ENCODE results near the gene CA9. TPM values are rescaled to one million over a fixed set of nuclear protein-coding genes. Genes with fewer than 3 reads are reported as not detected.

Gene CA9
- total RNA-seq, 4 donors from 2014 or later, result not detected

GRCh38 chr9:35679766-35680330 is 6.1 kb downstream of the CA9 start:
- intact Hi-C loops (cut with DNase I), result no loop called here
- WGBS, 2 donors, result 89% methylated on average over 8 of the region's 8 CpGs
- Histone ChIP-seq H3K36me3 (peaks cover 0 to 3% of the 10 kb centered on the region in 2 donors), H3K4me3 (replicated peaks in 1 of 3) (no peak overlapping the region), H3K4me1 (peaks cover 4 to 10% of the 10 kb centered on the region in 2 donors), H3K27me3 (no peaks in the 10 kb centered on the region), H3K9me3 (no peaks in the 10 kb centered on the region), H3K27ac (no peak overlapping the region)
- no peak for TF ChIP-seq POLR2A (IDR thresholded peaks at IDR 0.05)
- no peak for TF ChIP-seq CTCF (IDR thresholded peaks at IDR 0.05)
- DNase-seq, result no peak

DNA sequence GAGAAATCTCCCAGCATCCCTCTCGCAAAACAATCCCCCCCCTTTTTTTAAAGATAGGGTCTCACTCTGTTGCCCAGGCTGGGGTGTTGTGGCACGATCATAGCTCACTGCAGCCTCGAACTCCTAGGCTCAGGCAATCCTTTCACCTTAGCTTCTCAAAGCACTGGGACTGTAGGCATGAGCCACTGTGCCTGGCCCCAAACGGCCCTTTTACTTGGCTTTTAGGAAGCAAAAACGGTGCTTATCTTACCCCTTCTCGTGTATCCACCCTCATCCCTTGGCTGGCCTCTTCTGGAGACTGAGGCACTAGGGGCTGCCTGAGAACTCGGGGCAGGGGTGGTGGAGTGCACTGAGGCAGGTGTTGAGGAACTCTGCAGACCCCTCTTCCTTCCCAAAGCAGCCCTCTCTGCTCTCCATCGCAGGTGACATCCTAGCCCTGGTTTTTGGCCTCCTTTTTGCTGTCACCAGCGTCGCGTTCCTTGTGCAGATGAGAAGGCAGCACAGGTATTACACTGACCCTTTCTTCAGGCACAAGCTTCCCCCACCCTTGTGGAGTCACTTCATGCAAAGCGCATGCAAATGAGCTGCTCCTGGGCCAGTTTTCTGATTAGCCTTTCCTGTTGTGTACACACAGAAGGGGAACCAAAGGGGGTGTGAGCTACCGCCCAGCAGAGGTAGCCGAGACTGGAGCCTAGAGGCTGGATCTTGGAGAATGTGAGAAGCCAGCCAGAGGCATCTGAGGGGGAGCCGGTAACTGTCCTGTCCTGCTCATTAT is 6.8 kb downstream of the CA9 start:
- WGBS, 2 donors, result 62 to 63% methylated on average over 15 of the region's 15 CpGs
- H3K27ac ChIP-seq, result no peak overlapping the region
- H3K4me1 ChIP-seq, result peaks cover 4 to 8% of the 10 kb centered on the region in 2 donors

GRCh38 chr9:35681341-35682002 is 7.7 kb downstream of the CA9 start:
- H3K27me3 ChIP-seq, result no peaks in the 10 kb centered on the region
- H3K27ac ChIP-seq, result no peak overlapping the region
- no peak overlapping the region for H3K4me3 ChIP-seq (replicated peaks in 1 of 3)
- WGBS, 2 donors, result 63 to 83% methylated on average over 3 of the region's 3 CpGs
- intact Hi-C loops (cut with DNase I), result no loop called here
- H3K4me1 ChIP-seq, result no peaks in the 10 kb centered on the region
- no peaks in the 10 kb centered on the region for H3K9me3 ChIP-seq
- no peak for TF ChIP-seq POLR2A (IDR thresholded peaks at IDR 0.05)
- no peak for TF ChIP-seq CTCF (IDR thresholded peaks at IDR 0.05)
- peaks cover 0 to 6% of the 10 kb centered on the region in 2 donors for H3K36me3 ChIP-seq
- no peak for DNase-seq

More for the DNA sequence above, 6.8 kb downstream of the CA9 start:
- H3K27me3 ChIP-seq, result no peaks in the 10 kb centered on the region
- intact Hi-C loops (cut with DNase I), result no loop called here
- DNase-seq, result no peak
- H3K4me3 ChIP-seq (replicated peaks in 1 of 3), result no peak overlapping the region
- TF ChIP-seq POLR2A (IDR thresholded peaks at IDR 0.05) (no peak), CTCF (IDR thresholded peaks at IDR 0.05) (no peak)
- H3K36me3 ChIP-seq, result peaks cover 0 to 6% of the 10 kb centered on the region in 2 donors
- no peaks in the 10 kb centered on the region for H3K9me3 ChIP-seq

- TF ChIP-seq CTCF (IDR thresholded peaks at IDR 0.05) (no peak), POLR2A (IDR thresholded peaks at IDR 0.05) (no peak)
- intact Hi-C loops (cut with DNase I), result no loop called here
- Histone ChIP-seq H3K4me1 (no peaks in the 10 kb centered on the region), H3K36me3 (peaks cover 0 to 6% of the 10 kb centered on the region in 2 donors), H3K27me3 (no peaks in the 10 kb centered on the region), H3K4me3 (replicated peaks in 1 of 3) (no peak overlapping the region), H3K27ac (no peak overlapping the region), H3K9me3 (no peaks in the 10 kb centered on the region)
- no peak for DNase-seq
- 83 to 86% methylated on average over 6 of the region's 6 CpGs for WGBS, 2 donors
These were observed 8.3 kb downstream of the CA9 start for GRCh38 chr9:35682051-35682450.
